HCT116 (cell line): ENCODE measurements around the gene AHNAK. TPM values are rescaled to one million over a fixed set of nuclear protein-coding genes. Genes with fewer than 3 reads are reported as not detected.

Experiments used
- ATAC-seq: fragments of 200-7000 bp; cut with Tn5 transposase; 2 replicates; pipeline ENCODE4 v1.9.1; 2020; ENCODE audit warnings: mild to moderate bottlenecking, moderate library complexity
- BruUV-seq: library from RNA; stranded (reverse); fragments of 400-500 nt; replicated peaks from 2 replicates; lab custom pipeline; 2021; lab: Mats Ljungman, UMichigan
- CTCF ChIA-PET: fragments of 300-600 bp; sonication (Branson Sonifier 250); formaldehyde crosslinking; loops from one replicate; lab custom pipeline; 2021; ENCODE audit warnings: antibody characterized with exemption; lab: Charles Lee
- POLR2A ChIA-PET: fragments of 300-600, 350-600 bp; sonication (Branson Sonifier 250); formaldehyde crosslinking; loops from one replicate; lab custom pipeline; 2021; ENCODE audit warnings: antibody characterized with exemption; lab: Charles Lee
- RAD21 ChIA-PET, 2 experiments: fragments of 300-600 bp; sonication (Branson Sonifier 250); formaldehyde crosslinking; loops; one replicate each; lab custom pipeline; 2023; ENCODE audit warnings: low total read pairs in 2 of 2; ENCODE audit not compliant: uncharacterized antibody in 2 of 2, unreplicated experiment in 2 of 2, low non-redundant PET in 1 of 2; lab: Charles Lee
- DNase-seq: peaks from one replicate; pipeline ENCODE4 v3.0.0-alpha.2; 2010; ENCODE audit warnings: low read depth, low spot score
- H2AFZ ChIP-seq: fragments of 200-600 bp; shearing (Covaris generic), sonication (generic); 2 replicates; pipeline ENCODE4 v1.6.1; 2017; ENCODE audit warnings: low read depth, mixed run types, mixed read lengths, antibody characterized with exemption, low read length; ENCODE audit not compliant: poor library complexity, severe bottlenecking
- H3K27ac ChIP-seq: 2 replicates; pipeline ENCODE4 v1.5.1; 2012; ENCODE audit warnings: low read depth, low read length
- H3K27me3 ChIP-seq: fragments of 200-600 bp; sonication (generic); 2 replicates; pipeline ENCODE4 v1.6.1; 2016; ENCODE audit warnings: mixed run types, low read length, mixed read lengths; ENCODE audit not compliant: insufficient read depth
- H3K36me3 ChIP-seq, 2 experiments: fragments of 200-500 bp in 1 of 2; fragments of 200-600 bp in 1 of 2; sonication (Bioruptor generic) in 1 of 2; sonication (generic) in 1 of 2; 2 replicates each; pipeline versions ENCODE4 v1.5.1 to v1.6.1; 2014 to 2016; ENCODE audit warnings: low read length in 2 of 2, inconsistent platforms in 1 of 2, mixed read lengths in 1 of 2, mixed run types in 1 of 2; ENCODE audit not compliant: insufficient read depth in 2 of 2, control insufficient read depth in 1 of 2
- H3K4me1 ChIP-seq, 2 experiments: fragments of 200-600 bp in 1 of 2; sonication (generic) in 1 of 2; 2 replicates each; pipeline versions ENCODE4 v1.5.1 to v1.6.1; 2012 to 2017; ENCODE audit warnings: low read length in 2 of 2, inconsistent platforms in 1 of 2, mild to moderate bottlenecking in 1 of 2, mixed read lengths in 1 of 2, mixed run types in 1 of 2, moderate library complexity in 1 of 2; ENCODE audit not compliant: insufficient read depth in 2 of 2, control insufficient read depth in 1 of 2
- H3K4me2 ChIP-seq: fragments of 200-600 bp; sonication (generic); 2 replicates; pipeline ENCODE4 v1.6.1; 2017; ENCODE audit warnings: mixed run types, low read length, mixed read lengths
- H3K4me3 ChIP-seq, 2 experiments: fragments of 200-600 bp in 1 of 2; sonication (generic) in 1 of 2; replicated peaks in 1 of 2; 2 replicates each; pipeline ENCODE4 v1.5.1; 2011 to 2016; ENCODE audit warnings: low read length in 2 of 2, control low read depth in 1 of 2, low read depth in 1 of 2, mild to moderate bottlenecking in 1 of 2, mixed read lengths in 1 of 2, mixed run types in 1 of 2
- H3K79me2 ChIP-seq: fragments of 200-600 bp; sonication (generic); 2 replicates; pipeline ENCODE4 v1.6.1; 2017; ENCODE audit warnings: mild to moderate bottlenecking, mixed run types, low read length, moderate library complexity, mixed read lengths; ENCODE audit not compliant: insufficient read depth
- H3K9ac ChIP-seq: fragments of 200-600 bp; sonication (generic); 2 replicates; pipeline ENCODE4 v1.6.1; 2016; ENCODE audit warnings: low read length, mixed read lengths
- H3K9me2 ChIP-seq: fragments of 200-600 bp; sonication (generic), shearing (Covaris generic); 2 replicates; pipeline ENCODE4 v1.6.1; 2017; ENCODE audit warnings: mixed run types, mild to moderate bottlenecking, moderate library complexity; ENCODE audit not compliant: insufficient read depth
- H3K9me3 ChIP-seq, 2 experiments: fragments of 200-500 bp in 1 of 2; fragments of 200-600 bp in 1 of 2; sonication (Bioruptor generic) in 1 of 2; sonication (generic) in 1 of 2; 2 replicates each; pipeline ENCODE4 v1.6.1; 2014 to 2017; ENCODE audit warnings: low read length in 2 of 2, mixed read lengths in 2 of 2, inconsistent platforms in 1 of 2, low read depth in 1 of 2, mild to moderate bottlenecking in 1 of 2, mixed run types in 1 of 2, moderate library complexity in 1 of 2; ENCODE audit not compliant: control insufficient read depth in 1 of 2, insufficient read depth in 1 of 2
- H4K20me1 ChIP-seq: fragments of 200-600 bp; sonication (generic), shearing (Covaris generic); 2 replicates; pipeline ENCODE4 v1.6.1; 2017; ENCODE audit warnings: mixed run types, mild to moderate bottlenecking, moderate library complexity; ENCODE audit not compliant: insufficient read depth
- CBX3 ChIP-seq: IDR thresholded peaks from 2 replicates; pipeline ENCODE4 v1.6.1; 2012; ENCODE audit warnings: low read depth
- CTCF ChIP-seq, 3 experiments: fragments of 200-600 bp in 1 of 3; sonication (generic) in 1 of 3; IDR thresholded peaks in 2 of 3; conservative IDR thresholded peaks in 1 of 3; 2 replicates each; pipeline ENCODE4 v1.5.1; 2012 to 2017; ENCODE audit warnings: low read depth in 2 of 3, low read length in 2 of 3, antibody characterized with exemption in 1 of 3, borderline replicate concordance in 1 of 3, control low read depth in 1 of 3, mild to moderate bottlenecking in 1 of 3, mixed read lengths in 1 of 3, mixed run types in 1 of 3, moderate library complexity in 1 of 3; ENCODE audit not compliant: insufficient read depth in 1 of 3
- ELF1 ChIP-seq: IDR thresholded peaks from 2 replicates; pipeline ENCODE4 v1.6.1; 2012; ENCODE audit warnings: low read depth, borderline replicate concordance
- EZH2phosphoT487 ChIP-seq: fragments of 200-600 bp; IDR thresholded peaks from 2 replicates; pipeline ENCODE4 v1.6.1; 2018; ENCODE audit warnings: antibody characterized with exemption, borderline replicate concordance
- FOSL1 ChIP-seq: IDR thresholded peaks from 2 replicates; pipeline ENCODE4 v1.6.1; 2012; ENCODE audit warnings: low read depth
- JUND ChIP-seq: IDR thresholded peaks from 2 replicates; pipeline ENCODE4 v1.6.1; 2012
- YY1 ChIP-seq: IDR thresholded peaks from 2 replicates; pipeline ENCODE4 v1.6.1; 2011; ENCODE audit warnings: low read length, low read depth, moderate library complexity, mild to moderate bottlenecking; ENCODE audit not compliant: insufficient replicate concordance; ENCODE audit errors: extremely low read depth
- ZBTB33 ChIP-seq: IDR thresholded peaks from 2 replicates; pipeline ENCODE4 v1.6.1; 2011; ENCODE audit warnings: mild to moderate bottlenecking, low read length, moderate library complexity; ENCODE audit not compliant: insufficient replicate concordance; ENCODE audit errors: extremely low read depth
- ZNF274 ChIP-seq: fragments of 200-500 bp; sonication (Bioruptor generic); IDR thresholded peaks from 2 replicates; pipeline ENCODE4 v1.6.1; 2014; ENCODE audit warnings: mild to moderate bottlenecking, low read depth, low read length, inconsistent platforms
- intact Hi-C: fragments of 100-400 bp; cut with micrococcal nuclease; formaldehyde crosslinking; loops from 2 replicates; pipeline ENCODE4 v1.10.0; 2022
- total RNA-seq: library from RNA; stranded (reverse); gene quantifications from one replicate; pipeline ENCODE4 v1.2.1, GENCODE V29; 2021; ENCODE audit not compliant: unreplicated experiment

Gene AHNAK
- total RNA-seq, 1 experiment from 2014 or later, result 239 TPM

GRCh38 chr11:62543680-62544444, 2.7 kb downstream of the AHNAK start:
- Histone ChIP-seq H3K79me2 (peaks cover 77% of the 10 kb centered on the region), H3K4me2 (peak overlapping the region; percentile 100)
- RAD21 ChIA-PET, result interaction anchor here (1.2 to 2.7 kb wide), 10 partner anchors 9 to 149 kb away, joined by 3 to 27 read pairs (median 8); no protein-coding TSS in a partner anchor

More at GRCh38 chr11:62543680-62544444, 2.7 kb downstream of the AHNAK start:
- Histone ChIP-seq H3K27ac (peak overlapping the region; percentile 95), H3K4me3 (peak overlapping the region; percentile 91 to 98), H4K20me1 (peaks cover 17% of the 10 kb centered on the region; the same call in 1 of the 2 replicates), H3K9ac (peak overlapping the region; percentile 100), H3K9me2 (no peaks in the 10 kb centered on the region), H3K4me1 (peaks cover 69 to 84% of the 10 kb centered on the region in 2 experiments), H3K27me3 (no peaks in the 10 kb centered on the region), H3K36me3 (no peaks in the 10 kb centered on the region), H2AFZ (no peak overlapping the region), H3K9me3 (no peaks in the 10 kb centered on the region)
- no peak for DNase-seq
- BruUV-seq, result no TSS peak
- ChIA-PET CTCF (interaction anchor here (1.4 to 3.6 kb wide), 13 partner anchors 9 to 148 kb away, joined by 4 to 62 read pairs (median 12); no protein-coding TSS in a partner anchor), POLR2A (interaction anchor here (0.7 to 3.1 kb wide), 14 partner anchors 8 to 149 kb away, joined by 3 to 22 read pairs (median 5); partner anchors contain the start of genes EEF1G and TUT1)
- no peak for ATAC-seq
- intact Hi-C loops, result loop anchor here (2.0 kb wide), 1 partner anchor 163 kb away; no protein-coding TSS in a partner anchor
- TF ChIP-seq CBX3 (no peak), EZH2phosphoT487 (no peak), ELF1 (no peak), ZBTB33 (no peak), YY1 (no peak), JUND (no peak), FOSL1 (no peak), CTCF (IDR thresholded peaks at IDR 0.05 in 2 of 3, conservative IDR thresholded peaks at IDR 0.05 in 1 of 3; ENCODE audit: borderline replicate concordance in 1 of 3, insufficient read depth in 1 of 3, low read depth in 2 of 3, low read length in 2 of 3) (no peak), ZNF274 (no peak)
